Measurements from ENCODE around the gene PRIM1.
"Not testable (repeated sequence)": the region's sequence is repeated elsewhere in the genome, so short reads cannot be mapped to it uniquely, and the experiment has no call there.

DNA sequence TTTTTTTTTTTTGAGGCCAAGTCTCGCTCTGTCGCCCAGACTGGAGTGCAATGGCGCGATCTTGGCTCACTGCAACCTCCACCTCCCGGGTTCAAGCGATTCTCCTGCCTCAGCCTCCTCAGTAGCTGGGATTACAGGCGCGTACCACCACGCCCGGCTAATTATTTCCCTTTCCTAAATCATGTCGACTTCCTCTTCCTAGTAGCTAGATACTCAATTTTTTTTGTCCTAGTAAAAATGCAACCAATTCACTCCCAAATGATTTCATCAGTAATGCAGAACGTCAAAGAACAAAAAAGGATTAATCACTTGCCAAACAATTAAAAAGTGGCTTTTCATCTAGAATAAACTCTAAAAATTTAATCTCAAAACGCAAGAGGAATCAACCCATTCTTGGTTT lies 1.5 kb downstream of the PRIM1 start:
- TF ChIP-seq POLR2A (IDR thresholded peaks at IDR 0.05) = not testable (repeated sequence)
- TF ChIP-seq, protein P1, sequence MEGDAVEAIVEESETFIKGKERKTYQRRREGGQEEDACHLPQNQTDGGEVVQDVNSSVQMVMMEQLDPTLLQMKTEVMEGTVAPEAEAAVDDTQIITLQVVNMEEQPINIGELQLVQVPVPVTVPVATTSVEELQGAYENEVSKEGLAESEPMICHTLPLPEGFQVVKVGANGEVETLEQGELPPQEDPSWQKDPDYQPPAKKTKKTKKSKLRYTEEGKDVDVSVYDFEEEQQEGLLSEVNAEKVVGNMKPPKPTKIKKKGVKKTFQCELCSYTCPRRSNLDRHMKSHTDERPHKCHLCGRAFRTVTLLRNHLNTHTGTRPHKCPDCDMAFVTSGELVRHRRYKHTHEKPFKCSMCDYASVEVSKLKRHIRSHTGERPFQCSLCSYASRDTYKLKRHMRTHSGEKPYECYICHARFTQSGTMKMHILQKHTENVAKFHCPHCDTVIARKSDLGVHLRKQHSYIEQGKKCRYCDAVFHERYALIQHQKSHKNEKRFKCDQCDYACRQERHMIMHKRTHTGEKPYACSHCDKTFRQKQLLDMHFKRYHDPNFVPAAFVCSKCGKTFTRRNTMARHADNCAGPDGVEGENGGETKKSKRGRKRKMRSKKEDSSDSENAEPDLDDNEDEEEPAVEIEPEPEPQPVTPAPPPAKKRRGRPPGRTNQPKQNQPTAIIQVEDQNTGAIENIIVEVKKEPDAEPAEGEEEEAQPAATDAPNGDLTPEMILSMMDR (IDR thresholded peaks at IDR 0.05) = not testable (repeated sequence)
